Astrocyte (in vitro differentiated cells and primary cell): ENCODE data around the gene ALCAM. TPM values are rescaled to one million over a fixed set of nuclear protein-coding genes. Genes with fewer than 3 reads are reported as not detected.
A peak's percentile ranks its signal among the peaks of the same experiment; 100 is the strongest.

Source experiments
- DNase-seq: peaks from one replicate; pipeline ENCODE4 v3.0.0-alpha.2; 2010; ENCODE audit warnings: low read depth
- FAIRE-seq: peaks from 2 replicates; lab custom pipeline; 2011; peaks lifted over from hg19 to GRCh38; lab: Jason Lieb, UNC
- H2AFZ ChIP-seq: 2 replicates; pipeline ENCODE4 v1.6.0; 2012; ENCODE audit warnings: low read depth, low read length, inconsistent platforms
- H3K27ac ChIP-seq: 2 replicates; pipeline ENCODE4 v1.5.1; 2011; ENCODE audit warnings: low read depth, low read length, inconsistent platforms
- H3K27me3 ChIP-seq: 2 replicates; pipeline ENCODE4 v1.6.0; 2011; ENCODE audit warnings: low read length, inconsistent platforms; ENCODE audit not compliant: insufficient read depth
- H3K36me3 ChIP-seq: 2 replicates; pipeline ENCODE4 v1.5.1; 2011; ENCODE audit warnings: low read length, inconsistent platforms; ENCODE audit not compliant: insufficient read depth
- H3K4me1 ChIP-seq: 2 replicates; pipeline ENCODE4 v1.5.1; 2011; ENCODE audit warnings: low read length, inconsistent platforms; ENCODE audit not compliant: insufficient read depth
- H3K4me2 ChIP-seq: 2 replicates; pipeline ENCODE4 v1.6.0; 2012; ENCODE audit warnings: low read length, inconsistent platforms
- H3K4me3 ChIP-seq: 2 replicates; pipeline ENCODE4 v1.5.1; 2011; ENCODE audit warnings: low read depth, mild to moderate bottlenecking, low read length, inconsistent platforms; ENCODE audit not compliant: insufficient read depth
- H3K79me2 ChIP-seq: 2 replicates; pipeline ENCODE4 v1.6.0; 2012; ENCODE audit warnings: mild to moderate bottlenecking, low read length, inconsistent platforms; ENCODE audit not compliant: insufficient read depth
- H3K9ac ChIP-seq: 2 replicates; pipeline ENCODE4 v1.6.0; 2012; ENCODE audit warnings: mild to moderate bottlenecking, low read length, inconsistent platforms
- H3K9me3 ChIP-seq: 2 replicates; pipeline ENCODE4 v1.5.1; 2012; ENCODE audit warnings: low read depth, mild to moderate bottlenecking, low read length, inconsistent platforms; ENCODE audit not compliant: insufficient read depth
- H4K20me1 ChIP-seq: 2 replicates; pipeline ENCODE4 v1.6.0; 2012; ENCODE audit warnings: low read length, inconsistent platforms; ENCODE audit not compliant: insufficient read depth
- H3K27ac Mint-ChIP-seq: one replicate; pipeline ENCODE4 v1.8.0; 2021; ENCODE audit warnings: mild to moderate bottlenecking, mixed read lengths; ENCODE audit not compliant: unreplicated experiment
- H3K27me3 Mint-ChIP-seq: one replicate; pipeline ENCODE4 v1.8.0; 2021; ENCODE audit warnings: low read depth, mixed read lengths; ENCODE audit not compliant: unreplicated experiment
- H3K36me3 Mint-ChIP-seq: one replicate; pipeline ENCODE4 v1.8.0; 2021; ENCODE audit warnings: low read depth, mixed read lengths; ENCODE audit not compliant: unreplicated experiment
- H3K4me1 Mint-ChIP-seq: one replicate; pipeline ENCODE4 v1.8.0; 2021; ENCODE audit warnings: low read depth, mixed read lengths; ENCODE audit not compliant: unreplicated experiment
- H3K4me3 Mint-ChIP-seq: one replicate; pipeline ENCODE4 v1.8.0; 2021; ENCODE audit warnings: mild to moderate bottlenecking, moderate library complexity, mixed read lengths; ENCODE audit not compliant: unreplicated experiment
- H3K9me3 Mint-ChIP-seq: one replicate; pipeline ENCODE4 v1.8.0; 2021; ENCODE audit warnings: mild to moderate bottlenecking, mixed read lengths; ENCODE audit not compliant: unreplicated experiment
- EZH2 ChIP-seq: IDR thresholded peaks from 2 replicates; pipeline ENCODE4 v1.6.1; 2012; ENCODE audit warnings: mild to moderate bottlenecking, low read length, inconsistent platforms; ENCODE audit not compliant: insufficient read depth
- total RNA-seq: library from RNA; stranded (reverse); gene quantifications from 2 replicates; pipeline ENCODE4 v1.2.1, GENCODE V29; 2021
- TF ChIP-seq, protein P1 (sequence below): IDR thresholded peaks from 2 replicates; pipeline ENCODE4 v1.5.1; 2011; ENCODE audit warnings: low read depth, mild to moderate bottlenecking, inconsistent platforms, low read length, moderate library complexity; ENCODE audit not compliant: insufficient read depth

Gene ALCAM
- total RNA-seq, 1 donor from 2014 or later, result 154 TPM

DNA sequence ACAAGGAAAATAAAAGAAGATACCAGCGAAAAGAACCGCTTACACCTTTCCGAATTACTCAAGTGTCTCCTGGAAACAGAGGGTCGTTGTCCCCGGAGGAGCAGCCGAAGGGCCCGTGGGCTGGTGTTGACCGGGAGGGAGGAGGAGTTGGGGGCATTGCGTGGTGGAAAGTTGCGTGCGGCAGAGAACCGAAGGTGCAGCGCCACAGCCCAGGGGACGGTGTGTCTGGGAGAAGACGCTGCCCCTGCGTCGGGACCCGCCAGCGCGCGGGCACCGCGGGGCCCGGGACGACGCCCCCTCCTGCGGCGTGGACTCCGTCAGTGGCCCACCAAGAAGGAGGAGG, 325 bp downstream of the ALCAM start:
- Mint-ChIP-seq H3K4me1 (peaks cover 43% of the 10 kb centered on the region), H3K27me3 (no peaks in the 10 kb centered on the region), H3K4me3 (peak overlapping the region; percentile 96), H3K9me3 (no peaks in the 10 kb centered on the region), H3K36me3 (peaks cover 3% of the 10 kb centered on the region), H3K27ac (peak overlapping the region; percentile 79)
- Histone ChIP-seq H3K9me3 (no peaks in the 10 kb centered on the region), H4K20me1 (no peaks in the 10 kb centered on the region), H3K27me3 (no peaks in the 10 kb centered on the region), H3K4me2 (peak overlapping the region; percentile 94), H3K9ac (peak overlapping the region; percentile 97), H3K36me3 (no peaks in the 10 kb centered on the region), H2AFZ (peak overlapping the region; percentile 46), H3K79me2 (peaks cover 53% of the 10 kb centered on the region), H3K4me1 (peaks cover 29% of the 10 kb centered on the region), H3K4me3 (peak overlapping the region; percentile 90), H3K27ac (peak overlapping the region; percentile 93)
- TF ChIP-seq, protein P1, sequence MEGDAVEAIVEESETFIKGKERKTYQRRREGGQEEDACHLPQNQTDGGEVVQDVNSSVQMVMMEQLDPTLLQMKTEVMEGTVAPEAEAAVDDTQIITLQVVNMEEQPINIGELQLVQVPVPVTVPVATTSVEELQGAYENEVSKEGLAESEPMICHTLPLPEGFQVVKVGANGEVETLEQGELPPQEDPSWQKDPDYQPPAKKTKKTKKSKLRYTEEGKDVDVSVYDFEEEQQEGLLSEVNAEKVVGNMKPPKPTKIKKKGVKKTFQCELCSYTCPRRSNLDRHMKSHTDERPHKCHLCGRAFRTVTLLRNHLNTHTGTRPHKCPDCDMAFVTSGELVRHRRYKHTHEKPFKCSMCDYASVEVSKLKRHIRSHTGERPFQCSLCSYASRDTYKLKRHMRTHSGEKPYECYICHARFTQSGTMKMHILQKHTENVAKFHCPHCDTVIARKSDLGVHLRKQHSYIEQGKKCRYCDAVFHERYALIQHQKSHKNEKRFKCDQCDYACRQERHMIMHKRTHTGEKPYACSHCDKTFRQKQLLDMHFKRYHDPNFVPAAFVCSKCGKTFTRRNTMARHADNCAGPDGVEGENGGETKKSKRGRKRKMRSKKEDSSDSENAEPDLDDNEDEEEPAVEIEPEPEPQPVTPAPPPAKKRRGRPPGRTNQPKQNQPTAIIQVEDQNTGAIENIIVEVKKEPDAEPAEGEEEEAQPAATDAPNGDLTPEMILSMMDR, result no peak
- TF ChIP-seq EZH2, result no peak
- no peak for FAIRE-seq
- DNase-seq, result no peak

DNA sequence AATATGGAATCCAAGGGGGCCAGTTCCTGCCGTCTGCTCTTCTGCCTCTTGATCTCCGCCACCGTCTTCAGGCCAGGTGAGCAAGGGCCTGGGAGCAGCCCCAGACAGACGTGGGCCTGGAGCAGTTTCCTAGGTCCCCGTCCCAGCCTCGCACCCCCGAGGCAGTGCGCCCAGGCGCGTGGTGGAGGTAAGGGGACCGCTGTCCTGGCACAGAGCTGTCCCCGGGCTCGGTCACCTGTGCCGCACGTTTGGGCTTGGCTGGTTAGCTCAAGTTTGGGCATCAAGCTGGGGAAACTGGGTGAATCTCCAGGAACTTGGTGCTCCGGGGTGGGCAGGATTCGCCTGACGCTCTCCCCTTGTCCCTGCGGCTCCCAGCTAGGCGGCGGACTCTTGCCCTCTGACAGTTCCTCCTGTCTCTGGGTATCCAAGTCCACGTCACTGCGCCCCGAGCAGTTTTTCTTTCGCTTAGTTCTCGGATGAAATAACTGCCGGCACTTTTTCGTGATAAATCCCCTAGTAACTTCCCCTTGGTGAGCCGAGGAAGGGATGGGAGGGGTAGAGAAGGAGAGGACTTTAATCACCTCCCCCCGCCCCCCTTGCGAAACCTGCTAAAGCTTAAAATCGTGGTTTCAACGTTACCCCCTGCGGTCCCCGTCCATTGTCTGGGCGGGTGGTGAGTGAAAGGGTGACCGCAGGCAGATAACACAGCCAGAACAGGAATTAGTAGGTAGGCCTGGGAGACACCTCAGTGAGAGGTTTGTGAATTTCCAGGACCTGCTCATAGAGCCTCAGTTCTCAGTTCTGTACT, 901 bp downstream of the ALCAM start:
- Histone ChIP-seq H3K9me3 (no peaks in the 10 kb centered on the region), H3K79me2 (peaks cover 59% of the 10 kb centered on the region), H4K20me1 (no peaks in the 10 kb centered on the region), H3K4me1 (peaks cover 25% of the 10 kb centered on the region), H2AFZ (peak overlapping the region; percentile 46), H3K36me3 (no peaks in the 10 kb centered on the region), H3K9ac (peak overlapping the region; percentile 97), H3K4me3 (peak overlapping the region; percentile 90), H3K27me3 (no peaks in the 10 kb centered on the region), H3K4me2 (peak overlapping the region; percentile 94), H3K27ac (peak overlapping the region; percentile 93)
- H3K27me3 Mint-ChIP-seq, result no peaks in the 10 kb centered on the region
- peak; percentile 64 for DNase-seq
- TF ChIP-seq EZH2, result no peak
- TF ChIP-seq, protein P1, result no peak
- H3K36me3 Mint-ChIP-seq, result peaks cover 3% of the 10 kb centered on the region
- peak overlapping the region; percentile 96 for H3K4me3 Mint-ChIP-seq
- no peak for FAIRE-seq
- H3K27ac Mint-ChIP-seq, result peak overlapping the region; percentile 97
- no peaks in the 10 kb centered on the region for H3K9me3 Mint-ChIP-seq
- H3K4me1 Mint-ChIP-seq, result peaks cover 46% of the 10 kb centered on the region
